ENCODE data around the gene NPSR1.
"Not testable (repeated sequence)": the region's sequence is repeated elsewhere in the genome, so short reads cannot be mapped to it uniquely, and the experiment has no call there.

DNA sequence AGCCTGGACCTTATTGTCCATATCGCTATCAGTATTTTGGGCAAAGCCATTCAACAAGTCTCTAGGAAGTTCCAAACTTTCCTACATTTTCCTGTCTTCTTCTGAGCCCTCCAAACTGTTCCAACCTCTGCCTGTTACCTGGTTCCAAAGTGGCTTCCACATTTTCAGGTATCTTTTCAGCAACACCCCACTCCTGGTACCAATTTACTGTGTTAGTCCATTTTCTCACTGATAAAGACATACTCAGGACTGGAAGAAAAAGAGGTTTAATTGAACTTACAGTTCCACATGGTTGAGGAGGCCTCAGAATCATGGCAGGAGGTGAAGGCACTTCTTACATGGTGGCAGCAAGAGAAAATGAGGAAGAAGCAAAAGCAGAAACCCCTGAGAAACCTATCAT is 225.8 kb downstream of the NPSR1 start:
- not testable (repeated sequence) for TF ChIP-seq POLR2A (IDR thresholded peaks at IDR 0.05)
- TF ChIP-seq, protein P1, sequence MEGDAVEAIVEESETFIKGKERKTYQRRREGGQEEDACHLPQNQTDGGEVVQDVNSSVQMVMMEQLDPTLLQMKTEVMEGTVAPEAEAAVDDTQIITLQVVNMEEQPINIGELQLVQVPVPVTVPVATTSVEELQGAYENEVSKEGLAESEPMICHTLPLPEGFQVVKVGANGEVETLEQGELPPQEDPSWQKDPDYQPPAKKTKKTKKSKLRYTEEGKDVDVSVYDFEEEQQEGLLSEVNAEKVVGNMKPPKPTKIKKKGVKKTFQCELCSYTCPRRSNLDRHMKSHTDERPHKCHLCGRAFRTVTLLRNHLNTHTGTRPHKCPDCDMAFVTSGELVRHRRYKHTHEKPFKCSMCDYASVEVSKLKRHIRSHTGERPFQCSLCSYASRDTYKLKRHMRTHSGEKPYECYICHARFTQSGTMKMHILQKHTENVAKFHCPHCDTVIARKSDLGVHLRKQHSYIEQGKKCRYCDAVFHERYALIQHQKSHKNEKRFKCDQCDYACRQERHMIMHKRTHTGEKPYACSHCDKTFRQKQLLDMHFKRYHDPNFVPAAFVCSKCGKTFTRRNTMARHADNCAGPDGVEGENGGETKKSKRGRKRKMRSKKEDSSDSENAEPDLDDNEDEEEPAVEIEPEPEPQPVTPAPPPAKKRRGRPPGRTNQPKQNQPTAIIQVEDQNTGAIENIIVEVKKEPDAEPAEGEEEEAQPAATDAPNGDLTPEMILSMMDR (IDR thresholded peaks at IDR 0.05 in 4 of 5, conservative IDR thresholded peaks at IDR 0.05 in 1 of 5): not testable (repeated sequence)
